T-helper 22 cell (primary cell): Measurements from ENCODE around the gene GLG1.

Experiments
- DNase-seq: peaks from one replicate; pipeline ENCODE4 v3.0.0-alpha.2; 2020; ENCODE audit warnings: low read depth

GLG1 gene

GRCh38 chr16:74608381-74608780 is 1.5 kb upstream of the GLG1 start:
- no peak for DNase-seq

GRCh38 chr16:74607962-74608356 is 1.0 kb upstream of the GLG1 start:
- DNase-seq, result no peak

- no peak for DNase-seq
These were observed 522 bp upstream of the GLG1 start for GRCh38 chr16:74607310-74607961.

GRCh38 chr16:74605746-74606520 is 981 bp downstream of the GLG1 start:
- DNase-seq, result no peak

GRCh38 chr16:74605332-74605731 is 1.6 kb downstream of the GLG1 start:
- no peak for DNase-seq

- DNase-seq, result no peak
These were observed 3.1 kb downstream of the GLG1 start for GRCh38 chr16:74603848-74604247.

- peak; percentile 68 for DNase-seq
These were observed 5.6 kb downstream of the GLG1 start for GRCh38 chr16:74601126-74601871.

- DNase-seq, result no peak
These were observed 10.3 kb downstream of the GLG1 start for GRCh38 chr16:74596586-74596985.

- no peak for DNase-seq
These were observed 14.1 kb downstream of the GLG1 start for GRCh38 chr16:74592847-74593246.

GRCh38 chr16:74591876-74592650 is 14.9 kb downstream of the GLG1 start:
- DNase-seq, result no peak

GRCh38 chr16:74586948-74587347 is 20.0 kb downstream of the GLG1 start:
- DNase-seq, result no peak

- DNase-seq, result no peak
These were observed 21.0 kb downstream of the GLG1 start for GRCh38 chr16:74585846-74586443.

- DNase-seq, result no peak
These were observed 22.8 kb downstream of the GLG1 start for GRCh38 chr16:74583926-74584666.

- no peak for DNase-seq
These were observed 23.9 kb downstream of the GLG1 start for GRCh38 chr16:74582970-74583369.

GRCh38 chr16:74580833-74581232 is 26.1 kb downstream of the GLG1 start:
- no peak for DNase-seq

- no peak for DNase-seq
These were observed 28.1 kb downstream of the GLG1 start for GRCh38 chr16:74578838-74579237.

- DNase-seq, result no peak
These were observed 28.5 kb downstream of the GLG1 start for GRCh38 chr16:74578433-74578832.

GRCh38 chr16:74577882-74578366 is 29.0 kb downstream of the GLG1 start:
- no peak for DNase-seq

GRCh38 chr16:74575807-74576643 is 30.9 kb downstream of the GLG1 start:
- DNase-seq, result no peak
